GM12875 (cell line): ENCODE measurements around the gene CDC42BPB.

Experiments
- H3K4me3 ChIP-seq: one replicate; pipeline ENCODE4 v1.5.1; 2011; ENCODE audit warnings: low read depth, low read length, control low read depth
- TF ChIP-seq, protein P1 (sequence below): IDR thresholded peaks from 2 replicates; pipeline ENCODE4 v1.5.1; 2011; ENCODE audit warnings: low read depth, mild to moderate bottlenecking, control low read depth, inconsistent platforms, low read length, moderate library complexity, borderline replicate concordance; ENCODE audit not compliant: insufficient read depth

CDC42BPB gene

DNA sequence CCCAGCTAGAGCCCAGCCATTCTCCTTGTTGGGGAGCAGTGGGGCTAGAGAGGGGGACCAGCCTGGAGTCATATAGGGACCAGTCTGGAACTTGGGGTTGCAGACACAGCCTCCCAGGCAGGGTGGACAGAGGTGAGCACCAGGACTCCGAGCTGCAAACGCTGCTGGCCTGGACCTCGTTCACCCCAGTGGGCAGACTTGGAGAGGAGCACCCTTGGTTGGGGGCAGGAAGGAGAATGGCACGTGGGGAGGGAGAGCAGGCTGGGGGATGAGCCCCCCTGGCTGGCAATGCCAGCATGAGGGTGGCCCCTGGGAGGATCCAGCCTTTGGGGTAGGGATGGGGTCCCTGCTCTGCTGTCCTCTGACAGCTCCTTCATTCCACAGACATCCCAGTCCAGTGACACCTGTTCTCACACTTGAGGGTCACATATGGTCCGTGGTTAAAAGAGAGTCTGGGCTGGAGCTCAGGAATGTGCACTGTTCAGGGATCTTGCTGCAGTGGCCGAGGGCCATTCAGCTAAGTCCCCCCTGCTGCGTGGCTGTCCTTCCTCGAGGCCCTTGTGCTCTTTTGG, 29.5 kb upstream of the CDC42BPB start:
- TF ChIP-seq, protein P1, sequence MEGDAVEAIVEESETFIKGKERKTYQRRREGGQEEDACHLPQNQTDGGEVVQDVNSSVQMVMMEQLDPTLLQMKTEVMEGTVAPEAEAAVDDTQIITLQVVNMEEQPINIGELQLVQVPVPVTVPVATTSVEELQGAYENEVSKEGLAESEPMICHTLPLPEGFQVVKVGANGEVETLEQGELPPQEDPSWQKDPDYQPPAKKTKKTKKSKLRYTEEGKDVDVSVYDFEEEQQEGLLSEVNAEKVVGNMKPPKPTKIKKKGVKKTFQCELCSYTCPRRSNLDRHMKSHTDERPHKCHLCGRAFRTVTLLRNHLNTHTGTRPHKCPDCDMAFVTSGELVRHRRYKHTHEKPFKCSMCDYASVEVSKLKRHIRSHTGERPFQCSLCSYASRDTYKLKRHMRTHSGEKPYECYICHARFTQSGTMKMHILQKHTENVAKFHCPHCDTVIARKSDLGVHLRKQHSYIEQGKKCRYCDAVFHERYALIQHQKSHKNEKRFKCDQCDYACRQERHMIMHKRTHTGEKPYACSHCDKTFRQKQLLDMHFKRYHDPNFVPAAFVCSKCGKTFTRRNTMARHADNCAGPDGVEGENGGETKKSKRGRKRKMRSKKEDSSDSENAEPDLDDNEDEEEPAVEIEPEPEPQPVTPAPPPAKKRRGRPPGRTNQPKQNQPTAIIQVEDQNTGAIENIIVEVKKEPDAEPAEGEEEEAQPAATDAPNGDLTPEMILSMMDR, result no peak
- no peak overlapping the region for H3K4me3 ChIP-seq

DNA sequence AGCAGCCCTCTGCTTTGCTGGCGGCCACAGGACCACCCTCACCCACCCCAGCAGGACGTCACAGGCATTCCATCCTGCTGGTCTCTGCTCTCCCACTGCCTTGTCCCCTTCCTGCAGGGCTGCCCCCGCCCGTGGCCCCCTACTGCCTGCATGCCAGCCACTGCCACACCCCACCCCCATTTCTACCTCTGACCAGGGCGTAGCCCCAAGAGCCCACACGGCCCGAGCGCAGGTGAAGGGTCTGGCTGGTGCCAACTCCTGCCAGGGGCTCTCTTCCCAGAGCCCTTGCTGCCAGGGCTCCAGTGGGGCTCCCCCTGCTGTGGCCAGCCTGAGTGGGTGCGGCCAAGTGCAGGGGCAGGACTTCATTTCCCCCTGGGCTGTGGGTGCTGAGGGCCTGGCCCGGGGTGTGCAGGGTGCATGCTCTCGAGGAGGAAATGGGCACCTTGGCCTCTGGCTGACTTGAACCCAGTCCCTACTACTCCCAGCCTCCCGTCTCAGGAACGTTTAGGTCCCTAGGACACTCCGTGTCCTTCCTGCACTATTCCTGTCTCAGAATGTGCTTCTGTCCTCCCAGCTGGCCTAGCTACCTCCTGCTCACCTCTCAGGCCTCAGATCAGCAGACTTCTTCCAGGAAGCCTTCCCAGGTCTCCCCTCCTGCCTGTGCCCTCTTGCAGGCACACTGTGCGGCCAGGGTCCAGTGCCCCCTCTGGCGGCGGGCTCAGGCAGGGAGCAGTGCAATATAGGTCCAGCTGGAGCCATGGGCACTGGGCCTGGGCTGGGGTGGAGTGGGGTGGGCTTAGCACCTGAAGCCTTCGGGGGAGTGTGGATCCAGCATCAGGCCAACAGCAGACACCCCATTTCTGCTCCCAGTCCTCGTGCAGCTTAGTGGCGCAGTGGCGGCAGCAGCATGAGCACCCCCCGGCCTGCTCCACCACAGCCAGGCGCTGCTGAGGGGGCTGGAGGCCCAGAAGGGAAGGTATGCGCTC, 28.1 kb upstream of the CDC42BPB start:
- no peak overlapping the region for H3K4me3 ChIP-seq
- TF ChIP-seq, protein P1, result peak; percentile 28; the same call in 1 of the 2 replicates

DNA sequence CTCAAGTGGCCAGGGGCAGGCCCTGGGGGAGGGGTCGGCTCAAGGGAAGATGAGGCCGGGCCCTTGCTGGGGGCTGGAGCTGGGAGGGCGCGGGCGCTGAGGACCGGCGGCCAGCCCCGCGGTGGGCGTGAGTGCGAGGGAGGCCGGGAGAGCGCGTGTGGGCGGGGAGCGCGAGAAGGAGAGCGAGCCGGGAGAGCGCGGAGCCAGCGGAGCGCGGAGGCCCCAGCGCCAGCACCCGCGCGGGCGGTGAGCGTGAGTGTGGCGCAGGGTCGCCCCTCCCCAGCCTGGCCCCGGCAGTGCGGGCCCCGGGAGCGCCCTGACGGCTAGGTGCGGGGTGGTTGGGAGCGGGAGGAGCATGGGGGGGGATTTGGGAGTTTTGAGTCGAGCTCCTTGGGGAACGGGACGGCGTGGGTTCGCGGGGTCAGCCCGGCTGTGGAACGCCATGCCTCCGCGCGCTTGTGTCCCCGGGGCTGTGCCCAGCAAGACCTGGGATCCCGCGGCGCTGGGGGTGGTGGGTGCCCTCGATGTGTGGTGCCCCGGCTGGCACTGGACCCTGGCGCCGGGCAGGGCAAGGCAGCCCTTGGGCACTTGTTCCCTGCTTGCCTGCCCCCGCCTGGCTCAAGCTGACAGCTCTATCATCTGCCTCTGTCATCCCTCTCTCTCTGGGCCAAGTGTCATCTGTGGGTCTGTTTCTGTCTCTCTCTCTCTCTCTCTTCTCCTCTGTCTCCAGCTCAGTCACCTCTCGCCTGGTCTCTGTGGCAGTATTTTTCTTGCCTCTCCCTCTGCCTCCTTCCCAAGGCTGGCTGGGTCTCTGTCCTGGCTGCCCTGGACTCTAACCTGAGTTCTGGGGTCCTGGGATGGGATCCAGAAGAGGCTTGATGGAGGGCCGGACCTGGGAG, 26.9 kb upstream of the CDC42BPB start, which contains the start of gene LBHD2:
Gene LBHD2, plus strand, starts transcription at position 190 of the 899 bp plus-strand sequence. CDS start 1,803 bp downstream, outside the sequence.
- TF ChIP-seq, protein P1, result no peak
- no peak within 1 kb of the TSS for H3K4me3 ChIP-seq

DNA sequence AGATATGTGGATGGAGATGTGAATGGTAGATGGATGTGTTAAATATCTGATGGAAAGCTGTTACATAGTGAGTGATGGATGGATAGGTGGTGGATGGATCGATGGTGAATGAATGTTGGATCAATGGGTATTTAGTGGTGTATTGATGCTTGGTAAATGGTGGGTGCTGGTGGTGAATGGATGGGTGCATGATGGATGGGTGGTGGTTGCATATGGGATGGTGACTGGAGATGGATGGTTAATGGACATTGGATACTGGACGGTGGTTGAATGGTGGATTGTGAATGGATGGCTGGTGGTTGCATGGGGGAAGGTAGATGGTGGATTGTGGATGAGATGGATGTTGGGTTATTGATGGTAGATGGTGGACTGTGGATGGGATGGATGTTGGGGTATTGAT, 24.6 kb upstream of the CDC42BPB start:
- H3K4me3 ChIP-seq, result no peak overlapping the region
- TF ChIP-seq, protein P1, result no peak

DNA sequence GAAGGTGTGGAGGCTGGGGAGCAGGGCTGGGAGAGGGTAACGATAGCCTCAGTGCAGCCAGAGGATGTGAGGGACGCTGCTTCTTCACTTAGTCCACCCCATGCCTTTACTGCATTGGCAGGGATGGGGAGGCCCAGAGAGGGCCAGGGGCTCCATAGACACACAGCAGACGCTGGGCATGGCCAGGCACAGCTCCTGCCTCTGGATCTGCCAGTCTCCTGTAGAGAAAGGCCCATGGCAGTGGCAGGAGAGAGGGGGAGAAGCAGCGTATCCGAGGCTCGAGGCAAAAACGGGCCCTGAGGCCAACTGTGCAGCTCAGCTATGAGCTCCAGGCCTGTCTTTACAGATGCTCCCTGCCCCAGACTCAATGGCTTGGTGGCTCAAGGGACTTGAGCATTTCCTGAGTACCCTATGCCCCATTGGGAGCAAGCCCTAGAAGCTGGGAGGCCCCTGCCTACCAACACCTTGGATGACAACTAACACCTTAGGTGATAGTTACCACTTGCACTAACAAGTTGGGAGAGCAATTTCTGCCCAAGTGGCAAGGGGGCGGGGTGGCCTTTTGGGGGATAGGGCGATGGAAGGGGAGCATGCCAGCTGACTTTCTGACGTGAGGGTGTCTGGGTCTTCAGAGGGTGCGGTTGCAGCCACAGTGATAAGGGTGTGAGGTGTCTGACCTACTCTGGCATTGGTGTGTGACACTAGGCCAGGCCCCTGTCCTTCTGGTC, 21.7 kb upstream of the CDC42BPB start:
- TF ChIP-seq, protein P1, result no peak
- H3K4me3 ChIP-seq, result no peak overlapping the region

DNA sequence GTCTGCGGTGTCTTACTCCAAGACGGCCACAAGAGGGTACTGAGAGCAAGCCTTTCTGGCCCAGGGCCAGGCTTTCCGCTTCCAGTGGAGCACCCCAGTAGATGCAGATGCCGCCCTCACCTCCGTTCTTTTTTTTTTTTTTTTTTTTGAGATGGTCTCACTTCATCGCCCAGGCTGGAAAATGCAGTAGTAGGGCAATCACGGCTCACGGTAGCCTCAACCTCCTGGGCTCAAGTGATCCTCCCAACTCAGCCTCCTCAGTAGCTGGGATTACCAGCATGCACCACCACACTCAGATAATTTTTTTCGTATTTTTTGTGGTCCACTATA, 21.0 kb upstream of the CDC42BPB start:
- TF ChIP-seq, protein P1, result peak; percentile 85
- no peak overlapping the region for H3K4me3 ChIP-seq
